ENCODE data around the gene IPMK. TPM values are rescaled to one million over a fixed set of nuclear protein-coding genes. Genes with fewer than 3 reads are reported as not detected.

Gene IPMK
- total and polyA plus RNA-seq, 9 of the 15 experiments (the other 6 are each of a cell fraction or from before 2014, with no cell fraction given): 0.98 to 4.4 (median 2.7) TPM

GRCh38 chr10:58266003-58266825, 1.5 kb downstream of the IPMK start (continued):
- TF ChIP-seq PKNOX1 (IDR thresholded peaks at IDR 0.05): peak; percentile 41
- TF ChIP-seq SAFB2 (IDR thresholded peaks at IDR 0.05; ENCODE audit: borderline replicate concordance, low read depth, low read length, severe bottlenecking): no peak
- TF ChIP-seq FOXA3 (CRISPR knock-in tag; conservative IDR thresholded peaks at IDR 0.05 in 1 of 2, IDR thresholded peaks at IDR 0.05 in 1 of 2): no peak; a peak in 1 of 4 replicates
- no peak for TF ChIP-seq PTRF (tag; IDR thresholded peaks at IDR 0.05)
- no peak for TF ChIP-seq ZNF253 (CRISPR knock-in tag; conservative IDR thresholded peaks at IDR 0.05)
- no peak for TF ChIP-seq XRCC3 (IDR thresholded peaks at IDR 0.05)
- no peak for TF ChIP-seq GATAD2A (IDR thresholded peaks at IDR 0.05)
- TF ChIP-seq ARID3A (IDR thresholded peaks at IDR 0.05; ENCODE audit: borderline replicate concordance, low read depth, low read length): 0 out of 2 replicates have a peak, but pooled peaks have one; percentile 20
- no peak for TF ChIP-seq ZHX1 (conservative IDR thresholded peaks at IDR 0.05; ENCODE audit: low read length)
- peak; percentile 34 for TF ChIP-seq SMARCB1 (IDR thresholded peaks at IDR 0.05; ENCODE audit: insufficient read length, low read depth)
- TF ChIP-seq ATF3 (IDR thresholded peaks at IDR 0.05): peak; percentile 49
- TF ChIP-seq ATF3 (CRISPR knock-in tag; conservative IDR thresholded peaks at IDR 0.05): no peak
- TF ChIP-seq ELF2 (CRISPR knock-in tag; IDR thresholded peaks at IDR 0.05): no peak
- TF ChIP-seq CREB3 (tag; conservative IDR thresholded peaks at IDR 0.05; ENCODE audit: low read depth): no peak
- TF ChIP-seq FOXK2 (conservative IDR thresholded peaks at IDR 0.05 in 1 of 2, IDR thresholded peaks at IDR 0.05 in 1 of 2; ENCODE audit: low read depth in 2 of 2): no peak
- no peak for TF ChIP-seq NCOA2 (IDR thresholded peaks at IDR 0.05; ENCODE audit: partially characterized antibody in 2 of 2)
- no peak for TF ChIP-seq MAFG (tag; conservative IDR thresholded peaks at IDR 0.05)
- no peak for TF ChIP-seq SMAD2 (IDR thresholded peaks at IDR 0.05; ENCODE audit: low read depth, low read length)
- no peak for TF ChIP-seq ZNF436 (CRISPR knock-in tag; IDR thresholded peaks at IDR 0.05)
- no peak for TF ChIP-seq ZC3H11A (IDR thresholded peaks at IDR 0.05; ENCODE audit: low read depth, low read length)
